Heart right ventricle (tissue), 16 donors: ENCODE measurements around the gene NXNL1. TPM values are rescaled to one million over a fixed set of nuclear protein-coding genes. Genes with fewer than 3 reads are reported as not detected.

Experiments
- ATAC-seq, 8 donors: fragments of 200-7000 bp; cut with Tn5 transposase; one replicate each; pipeline ENCODE4 v1.9.1; 2020; ENCODE audit warnings: mild to moderate bottlenecking in 8 of 8, moderate library complexity in 8 of 8, moderate number of reproducible peaks in 1 of 8
- DNase-seq, 2 donors: peaks; one replicate each; pipeline ENCODE4 v3.0.0-alpha.2; 2020
- H3K27ac ChIP-seq, 10 donors: fragments of 200-600 bp; sonication (generic) in 2 of 10; one replicate each; pipeline versions ENCODE4 v1.5.0 to v1.8.0; 2020 to 2022; ENCODE audit warnings: mild to moderate bottlenecking in 3 of 10
- H3K27me3 ChIP-seq, 7 donors: fragments of 200-600 bp; one replicate each; pipeline ENCODE4 v1.8.0; 2021 to 2022; ENCODE audit warnings: mild to moderate bottlenecking in 2 of 7
- H3K36me3 ChIP-seq, 9 donors: fragments of 200-600 bp; sonication (generic) in 1 of 9; one replicate each; pipeline versions ENCODE4 v1.5.0 to v1.8.0; 2020 to 2022; ENCODE audit warnings: mild to moderate bottlenecking in 2 of 9
- H3K4me1 ChIP-seq, 9 donors: fragments of 200-600 bp; sonication (generic) in 1 of 9; one replicate each; pipeline versions ENCODE4 v1.5.0 to v1.8.0; 2020 to 2022; ENCODE audit warnings: mild to moderate bottlenecking in 4 of 9
- H3K4me3 ChIP-seq, 10 donors: fragments of 200-600 bp; sonication (generic) in 2 of 10; one replicate each; pipeline versions ENCODE4 v1.5.0 to v1.8.0; 2020 to 2022; ENCODE audit warnings: mild to moderate bottlenecking in 7 of 10, moderate library complexity in 2 of 10
- H3K9me3 ChIP-seq, 11 donors: fragments of 200-600 bp in 10 of 11; sonication (generic) in 2 of 11; one replicate each; pipeline versions ENCODE4 v1.5.0 to v1.8.0; 2013 to 2022; ENCODE audit warnings: mild to moderate bottlenecking in 2 of 11, control low read depth in 1 of 11, moderate library complexity in 1 of 11
- CTCF ChIP-seq, 9 donors: fragments of 200-600 bp; sonication (generic) in 2 of 9; IDR thresholded peaks; one replicate each; pipeline versions ENCODE4 v1.5.0 to v1.8.0; 2021 to 2022; ENCODE audit warnings: antibody characterized with exemption in 9 of 9, mild to moderate bottlenecking in 5 of 9, moderate library complexity in 1 of 9
- WGBS, 2 donors: extraction: QIAGEN DNeasy Blood & Tissue Kit; methylation state at CpG; one replicate each; pipeline ENCODE4 v1.1.7; 2013; ENCODE audit warnings: inconsistent platforms in 1 of 2; 5-methylcytosine and 5-hydroxymethylcytosine counted together
- intact Hi-C, 10 donors: fragments of 100-400 bp; cut with DNase I; formaldehyde crosslinking; loops; one replicate each; pipeline versions ENCODE4 v1.11.1 to v1.14.2; 2022
- polyA plus RNA-seq, 2 donors: library from polyadenylated mRNA; stranded (reverse); fragments of 200-250 nt; gene quantifications; one replicate each; pipeline ENCODE4 v1.2.3, GENCODE V29; 2013
- total RNA-seq, 10 donors: library from RNA; stranded (reverse); fragmentation: NEBNext Ultra II Directional in 3 of 10; extraction: Animal tissue kit (Norgen Biotek cat#: 25700) in 3 of 10; gene quantifications; one replicate each; pipeline versions ENCODE4 v1.2.1 to v1.2.4, GENCODE V29; 2021 to 2023
- donor health status: Arrhythmogenic right ventricular cardiomyopathy.
- donor health status: ischemic (EF 13 %, LVEDD 7.1; RV severe dilation, severe dysfunction).
- donor health status: healthy with polysubstance abuse.
- donor health status: DM: no; HTN: yes; CAD: no.
- donor health status: DM: no; HTN: no; CAD: no.
- donor health status: ischemic (EF 25% LVEDD 6.9; RV normal size, moderate dysfunction).
- donor health status: ischemic (EF 25% LVEDD 5.7; RV mildly dilated, moderate dysfunction).
- donor health status: healthy.
- donor health status: DM: yes; HTN: yes; CAD: no.
- donor health status: Ischemic cardiomyopathy.
- donor health status: ischemic (EF 35%, LVEDD 5.7; RV mildly dilated, moderate dysfunction).
- donor health status: nonischemic (EF 11% LVEDD 7.7; RV severe dilation, severe dysfunction).
- donor health status: DM: yes; HTN: yes; CAD: no.
- donor health status: PGD.
- donor health status: ischemic (EF 29% LVEDD 5.4; RV normal size, mild dysfunction).
- donor health status: nonischemic (EF 23%, LVEDD 6.1; RV moderate dilation, normal function).

Gene NXNL1
- total and polyA plus RNA-seq, 12 donors: 0.42 to 1.1 (median 0.58) TPM; not detected in 7

GRCh38 chr19:17504456-17504855 lies 43.7 kb upstream of the NXNL1 start:
- H3K36me3 ChIP-seq: peaks cover 0 to 67% (median 20%) of the 10 kb centered on the region in 9 donors
- 92 to 93% methylated on average over 13 of the region's 13 CpGs for WGBS, 2 donors
- TF ChIP-seq CTCF (IDR thresholded peaks at IDR 0.05): no peak
- no peak overlapping the region for H3K27ac ChIP-seq
- ATAC-seq (peak in 1 of 8 donors; percentile 12), DNase-seq (no peak)
- no peaks in the 10 kb centered on the region for H3K9me3 ChIP-seq
- H3K27me3 ChIP-seq: no peaks in the 10 kb centered on the region
- no peak overlapping the region for H3K4me3 ChIP-seq
- intact Hi-C loops: no loop called here
- H3K4me1 ChIP-seq: peaks cover 0 to 31% (median 13%) of the 10 kb centered on the region in 9 donors

GRCh38 chr19:17504030-17504429 lies 43.3 kb upstream of the NXNL1 start:
- Histone ChIP-seq H3K27me3 (no peaks in the 10 kb centered on the region), H3K36me3 (peaks cover 0 to 70% (median 20%) of the 10 kb centered on the region in 9 donors), H3K4me3 (no peak overlapping the region), H3K4me1 (peaks cover 0 to 31% (median 12%) of the 10 kb centered on the region in 9 donors), H3K9me3 (no peaks in the 10 kb centered on the region), H3K27ac (no peak overlapping the region)
- TF ChIP-seq CTCF (IDR thresholded peaks at IDR 0.05): no peak
- no peak for DNase-seq
- WGBS, 2 donors: 94 to 99% methylated on average over 2 of the region's 2 CpGs
- intact Hi-C loops: no loop called here
- ATAC-seq: no peak

DNA sequence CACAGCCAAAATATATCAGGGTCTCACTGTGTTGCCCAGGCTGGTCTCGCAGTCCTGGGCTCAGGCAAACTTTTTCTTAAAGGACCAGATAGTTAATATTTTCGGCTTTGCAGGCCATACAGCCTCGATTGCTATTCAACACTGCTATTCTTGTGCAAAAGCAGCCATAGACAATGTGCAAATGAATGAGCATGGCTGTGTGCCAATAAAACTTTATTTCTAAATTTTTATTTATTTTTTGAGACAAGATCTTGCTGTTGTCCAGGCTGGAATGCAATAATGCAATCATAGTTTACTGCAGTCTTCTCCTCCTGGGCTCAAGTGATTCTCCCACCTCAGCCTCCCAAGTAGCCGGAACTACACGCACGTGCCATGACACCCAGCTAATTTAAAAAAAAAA lies 42.5 kb upstream of the NXNL1 start:
- peaks cover 0 to 29% (median 20%) of the 10 kb centered on the region in 9 donors for H3K4me1 ChIP-seq

DNA sequence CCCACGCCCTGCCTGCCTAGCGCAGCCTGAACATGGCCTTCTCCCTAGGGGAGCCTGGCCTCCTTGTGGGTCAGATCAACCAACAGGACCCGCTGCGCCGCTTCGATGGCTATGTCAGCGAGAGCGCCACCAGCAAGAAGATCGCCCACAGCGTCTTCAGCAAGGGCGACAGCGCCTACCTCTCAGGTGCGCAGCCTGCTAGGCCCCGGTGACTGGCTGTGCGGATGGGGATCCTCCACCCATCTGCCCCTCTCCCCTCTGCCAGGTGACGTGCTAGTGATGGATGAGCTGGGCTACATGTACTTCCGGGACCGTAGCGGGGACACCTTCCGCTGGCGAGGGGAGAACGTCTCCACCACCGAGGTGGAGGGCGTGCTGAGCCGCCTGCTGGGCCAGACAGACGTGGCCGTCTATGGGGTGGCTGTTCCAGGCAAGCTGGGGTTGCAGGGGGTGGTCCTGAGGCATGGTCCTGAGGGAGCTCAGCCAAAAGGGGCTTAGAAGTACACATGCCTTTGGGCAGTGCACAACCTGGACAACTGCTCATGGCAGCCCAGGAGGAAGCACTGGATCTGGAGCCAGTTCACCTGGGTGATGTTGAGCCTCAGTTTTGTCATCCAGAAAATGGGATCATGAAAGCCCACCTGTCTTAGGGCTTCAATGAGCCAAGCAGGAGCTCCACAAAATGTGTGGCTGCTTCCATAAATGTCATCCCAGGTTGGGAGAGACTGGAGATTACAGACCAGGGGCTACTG lies 39.9 kb upstream of the NXNL1 start:
- Histone ChIP-seq H3K9me3 (no peaks in the 10 kb centered on the region), H3K27me3 (no peaks in the 10 kb centered on the region), H3K4me3 (no peak overlapping the region), H3K27ac (peak overlapping the region in 8 of 10 donors; percentile 32 to 69 (median 58)), H3K36me3 (peaks cover 0 to 84% (median 27%) of the 10 kb centered on the region in 9 donors), H3K4me1 (peaks cover 0 to 44% (median 25%) of the 10 kb centered on the region in 9 donors)
- ATAC-seq (peak in 1 of 8 donors; percentile 24), DNase-seq (no peak)
- WGBS, 2 donors: 93 to 94% methylated on average over 27 of the region's 27 CpGs
- no peak for TF ChIP-seq CTCF (IDR thresholded peaks at IDR 0.05)
- intact Hi-C loops: no loop called here

More for the DNA sequence above, 42.5 kb upstream of the NXNL1 start:
- Histone ChIP-seq H3K4me3 (no peak overlapping the region), H3K27me3 (no peaks in the 10 kb centered on the region), H3K27ac (no peak overlapping the region), H3K36me3 (peaks cover 0 to 78% (median 20%) of the 10 kb centered on the region in 9 donors), H3K9me3 (no peaks in the 10 kb centered on the region)
- 95% methylated on average over 6 of the region's 6 CpGs for WGBS, 2 donors
- intact Hi-C loops: no loop called here
- DNase-seq (no peak), ATAC-seq (no peak)
- TF ChIP-seq CTCF (IDR thresholded peaks at IDR 0.05): no peak
